ENCODE results near the gene FADD.
A peak's percentile ranks its signal among the peaks of the same experiment; 100 is the strongest.

The FADD gene

GRCh38 chr11:70202920-70203750, at the start of gene FADD:
FADD (plus strand) TSS chr11:70203296; CDS start chr11:70203460, 164 bp downstream.
- TF ChIP-seq CTCF (IDR thresholded peaks at IDR 0.05; ENCODE audit: borderline replicate concordance, insufficient read depth, low read depth, low read length), result no peak
- peak within 1 kb of the TSS; percentile 92 for H3K4me3 ChIP-seq (ENCODE audit: low read depth, low read length)

- H3K4me3 ChIP-seq (ENCODE audit: low read depth, low read length), result no peak overlapping the region
- no peak for TF ChIP-seq CTCF (IDR thresholded peaks at IDR 0.05; ENCODE audit: borderline replicate concordance, insufficient read depth, low read depth, low read length)
These were observed 47.7 kb upstream of the FADD start for GRCh38 chr11:70155386-70155785.

- TF ChIP-seq CTCF (IDR thresholded peaks at IDR 0.05; ENCODE audit: borderline replicate concordance, insufficient read depth, low read depth, low read length), result no peak
- H3K4me3 ChIP-seq (ENCODE audit: low read depth, low read length), result no peak overlapping the region
These were observed 46.6 kb upstream of the FADD start for GRCh38 chr11:70156291-70157037.

GRCh38 chr11:70158201-70158600, 44.9 kb upstream of the FADD start:
- H3K4me3 ChIP-seq (ENCODE audit: low read depth, low read length), result no peak overlapping the region
- TF ChIP-seq CTCF (IDR thresholded peaks at IDR 0.05; ENCODE audit: borderline replicate concordance, insufficient read depth, low read depth, low read length), result peak; percentile 39; the same call in 1 of the 2 replicates

GRCh38 chr11:70158757-70159389, 44.2 kb upstream of the FADD start:
- H3K4me3 ChIP-seq (ENCODE audit: low read depth, low read length), result no peak overlapping the region
- no peak for TF ChIP-seq CTCF (IDR thresholded peaks at IDR 0.05; ENCODE audit: borderline replicate concordance, insufficient read depth, low read depth, low read length)

- H3K4me3 ChIP-seq (ENCODE audit: low read depth, low read length), result no peak overlapping the region
- TF ChIP-seq CTCF (IDR thresholded peaks at IDR 0.05; ENCODE audit: borderline replicate concordance, insufficient read depth, low read depth, low read length), result no peak
These were observed 43.2 kb upstream of the FADD start for GRCh38 chr11:70159627-70160570.
